HG02870 (cell line): ENCODE results near the gene MUC20.

Source experiments
- ATAC-seq: cut with Tn5 transposase; IDR thresholded peaks from one replicate; pipeline ENCODE4 v1.9.1; 2021; ENCODE audit warnings: mild to moderate bottlenecking, moderate library complexity; ENCODE audit not compliant: unreplicated experiment

MUC20 gene

DNA sequence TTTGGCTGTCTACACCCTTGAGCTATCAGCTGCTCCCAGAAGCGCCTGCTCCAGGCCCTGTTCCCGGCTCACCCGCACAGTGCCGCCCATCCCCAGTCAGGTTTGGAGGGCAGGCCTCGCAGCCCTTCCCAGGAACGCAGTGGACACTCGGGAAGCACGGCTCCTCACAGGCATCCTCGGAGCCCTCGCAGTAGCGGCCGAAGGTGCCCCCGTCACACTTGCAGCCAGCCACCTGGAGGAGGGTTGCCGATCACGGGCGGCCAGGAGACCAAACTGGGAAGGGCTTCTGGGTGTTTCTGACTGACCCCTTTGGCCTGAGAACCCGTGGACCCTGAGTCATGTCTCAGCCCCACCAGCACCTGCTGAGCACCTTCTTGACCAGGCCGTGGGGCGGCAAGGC is 33.4 kb downstream of the MUC20 start:
- ATAC-seq, result no peak

DNA sequence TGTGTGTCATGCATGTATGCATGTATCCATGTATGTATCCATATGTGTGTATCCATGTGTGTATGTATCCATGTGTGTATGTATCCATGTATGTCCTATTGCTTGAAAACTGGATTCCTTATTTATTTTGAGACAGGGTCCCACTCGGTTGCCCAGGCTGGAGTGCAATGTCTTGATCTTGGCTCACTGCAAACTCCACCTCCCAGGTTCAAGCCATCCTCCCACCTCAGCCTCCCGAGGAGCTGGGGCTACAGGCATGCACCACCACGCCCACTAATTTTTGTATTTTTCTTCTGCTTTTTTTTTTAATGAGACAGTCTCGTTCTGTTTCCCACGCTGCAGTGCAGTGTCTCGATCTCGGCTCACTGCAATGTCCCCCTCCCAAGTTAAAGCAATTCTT is 34.1 kb downstream of the MUC20 start:
- ATAC-seq, result no peak

DNA sequence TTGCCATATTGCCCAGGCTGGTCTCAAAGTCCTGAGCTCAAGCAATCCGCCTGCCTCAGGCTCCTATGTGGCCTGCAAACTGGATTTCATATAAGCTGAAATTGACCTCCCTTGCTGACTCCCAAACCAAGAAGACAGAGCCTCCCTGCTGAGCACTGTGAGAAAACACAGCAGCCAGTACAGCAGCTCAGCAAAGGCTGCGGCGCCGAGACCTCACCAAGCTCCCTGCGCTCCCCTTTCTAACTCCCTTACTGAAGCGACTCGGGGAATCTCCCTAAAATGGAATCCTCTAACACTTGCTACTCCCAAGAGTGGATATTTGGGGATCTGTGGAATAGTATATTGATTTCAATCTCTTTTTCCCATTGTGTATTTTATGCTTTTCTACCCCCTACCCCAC is 34.6 kb downstream of the MUC20 start:
- no peak for ATAC-seq

DNA sequence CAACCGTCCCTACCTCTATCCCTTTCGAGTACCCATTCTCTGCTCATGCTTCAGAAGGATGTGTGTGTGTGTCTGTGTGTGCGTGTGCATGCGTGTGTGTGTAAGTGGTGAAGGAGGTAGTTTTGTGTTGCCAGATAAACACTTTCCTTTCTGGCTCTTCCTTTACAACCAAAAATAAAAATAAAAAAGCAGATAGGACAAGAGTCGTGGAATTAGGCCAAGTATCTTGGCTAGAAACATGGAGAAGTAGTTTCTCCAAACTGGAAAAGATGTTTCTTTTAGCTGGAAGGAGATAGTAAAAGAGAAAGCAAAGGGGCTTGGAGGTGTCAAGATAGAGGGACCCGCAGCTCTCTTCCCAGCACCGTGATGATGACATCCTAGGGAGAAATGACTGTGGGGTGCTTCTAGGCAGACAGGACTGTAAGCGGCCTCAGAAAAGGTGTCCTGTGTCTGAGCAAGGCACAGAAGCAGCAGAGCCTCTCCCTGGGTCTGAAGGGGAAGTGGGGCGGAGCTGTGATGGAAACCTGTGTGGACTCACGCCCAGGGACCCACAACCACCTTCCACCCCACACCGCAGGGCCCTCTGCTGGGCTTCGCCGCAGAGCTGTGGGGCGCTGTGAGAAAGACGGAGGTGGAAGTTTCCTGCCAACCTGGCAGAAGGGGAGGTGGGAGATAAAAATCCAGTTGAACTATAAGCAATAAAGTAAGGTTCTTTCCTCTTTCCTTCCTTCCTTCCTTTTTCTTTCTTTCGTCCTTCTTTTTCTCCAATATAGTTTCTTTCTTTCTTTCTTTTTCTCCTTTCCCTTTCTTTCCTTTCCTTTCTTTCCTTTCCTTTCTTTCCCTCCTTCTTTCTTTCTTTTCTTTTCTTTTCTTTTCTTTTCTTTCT is 35.3 kb downstream of the MUC20 start:
- no peak for ATAC-seq

DNA sequence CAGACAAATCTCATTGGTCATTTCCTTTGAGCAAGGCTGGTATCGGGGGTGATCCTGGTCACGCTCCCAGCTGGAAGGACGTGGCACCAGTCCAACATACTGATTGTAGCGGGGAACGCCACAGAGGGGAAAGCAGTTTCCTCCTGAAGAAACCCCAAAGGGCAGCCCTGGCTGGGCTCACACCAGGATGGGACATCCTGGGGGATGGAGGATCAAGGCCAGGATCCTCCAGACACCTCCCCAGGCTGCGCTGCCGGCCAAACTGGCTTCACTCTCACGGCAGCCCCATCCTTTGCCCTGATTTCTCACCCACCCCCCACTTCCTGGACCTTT is 36.6 kb downstream of the MUC20 start:
- no peak for ATAC-seq

DNA sequence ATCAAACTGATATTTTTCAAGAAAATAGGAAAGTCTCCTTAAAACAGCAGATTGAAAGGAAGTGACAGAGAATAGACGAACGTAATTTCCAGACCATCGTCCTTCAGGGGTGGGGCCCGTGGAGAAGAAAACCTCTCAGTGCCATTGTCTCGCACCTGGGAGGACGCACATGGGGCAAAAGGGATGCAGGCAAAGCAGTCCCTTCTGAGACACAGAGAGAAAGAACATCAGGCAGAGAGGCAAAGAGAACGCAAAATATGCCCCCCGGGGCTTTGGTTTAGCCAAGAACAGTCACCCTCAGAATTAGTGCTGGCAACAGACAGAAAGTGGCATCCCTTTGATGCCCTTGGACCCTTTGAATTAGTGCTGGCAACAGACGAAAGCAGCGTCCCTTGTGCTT is 37.0 kb downstream of the MUC20 start:
- no peak for ATAC-seq

DNA sequence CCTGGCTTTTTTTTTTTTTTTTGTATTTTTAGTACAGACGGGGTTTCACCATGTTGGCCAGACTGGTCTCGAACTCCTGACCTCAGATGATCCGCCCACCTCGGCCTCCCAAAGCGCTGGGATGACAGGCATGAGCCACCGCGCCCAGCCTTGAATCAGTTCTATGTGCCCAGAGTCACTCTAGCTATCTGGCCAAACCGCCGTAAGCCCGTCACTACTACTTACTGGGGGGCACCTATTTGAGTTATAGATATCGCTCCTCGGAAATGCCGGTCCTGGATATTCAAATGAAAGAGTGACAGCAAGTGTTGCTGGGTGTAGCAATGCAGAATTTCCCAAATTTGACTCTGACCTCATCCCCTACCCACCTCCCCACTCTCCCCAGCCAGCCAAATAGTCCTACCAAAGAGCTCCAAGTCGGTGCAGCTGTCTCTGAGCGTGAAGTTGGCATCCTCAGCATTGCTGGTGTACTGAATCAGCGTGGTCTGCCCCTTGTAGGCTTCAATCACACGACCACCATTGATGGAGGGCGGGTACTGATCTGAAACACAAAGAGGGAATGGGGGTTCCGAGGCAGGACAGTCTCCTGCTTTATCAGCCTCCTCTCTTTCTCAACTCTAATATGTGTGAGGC is 38.1 kb downstream of the MUC20 start:
- ATAC-seq, result no peak

DNA sequence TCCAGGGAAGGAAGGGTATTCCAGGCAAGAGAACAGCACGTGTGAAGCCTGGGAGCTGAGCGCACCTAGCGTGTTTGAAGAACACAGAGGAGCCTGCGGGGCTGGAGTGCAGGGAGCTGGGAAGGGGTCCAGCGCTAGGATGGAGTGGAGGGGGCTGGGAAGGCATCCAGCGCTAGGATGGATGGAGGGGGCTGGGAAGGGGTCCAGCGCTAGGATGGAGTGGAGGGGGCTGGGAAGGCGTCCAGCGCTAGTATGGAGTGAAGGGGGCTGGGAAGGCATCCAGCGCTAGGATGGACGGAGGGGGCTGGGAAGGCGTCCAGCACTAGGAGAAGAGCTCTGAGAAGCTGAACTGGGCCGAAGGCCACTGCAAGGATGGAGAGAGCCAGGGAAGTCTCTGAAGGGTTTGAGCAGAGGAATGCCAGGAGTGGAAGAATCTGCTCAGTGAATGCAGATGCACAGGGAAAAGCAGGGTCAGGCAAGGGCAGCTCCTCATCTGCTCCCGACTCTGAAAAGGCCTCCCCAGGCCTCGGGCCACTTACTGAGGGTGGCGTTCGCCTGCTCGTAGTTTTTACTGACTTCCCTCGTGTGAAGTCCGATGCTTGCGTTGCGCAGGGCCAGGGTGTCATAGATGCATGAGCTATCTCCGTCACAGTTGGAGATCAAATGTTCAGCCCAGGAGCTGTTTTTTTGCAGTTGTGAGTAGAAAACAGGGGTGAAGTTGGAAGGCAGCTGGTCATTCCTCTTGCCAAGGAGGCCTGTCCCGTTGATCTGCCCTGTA is 39.8 kb downstream of the MUC20 start:
- no peak for ATAC-seq

DNA sequence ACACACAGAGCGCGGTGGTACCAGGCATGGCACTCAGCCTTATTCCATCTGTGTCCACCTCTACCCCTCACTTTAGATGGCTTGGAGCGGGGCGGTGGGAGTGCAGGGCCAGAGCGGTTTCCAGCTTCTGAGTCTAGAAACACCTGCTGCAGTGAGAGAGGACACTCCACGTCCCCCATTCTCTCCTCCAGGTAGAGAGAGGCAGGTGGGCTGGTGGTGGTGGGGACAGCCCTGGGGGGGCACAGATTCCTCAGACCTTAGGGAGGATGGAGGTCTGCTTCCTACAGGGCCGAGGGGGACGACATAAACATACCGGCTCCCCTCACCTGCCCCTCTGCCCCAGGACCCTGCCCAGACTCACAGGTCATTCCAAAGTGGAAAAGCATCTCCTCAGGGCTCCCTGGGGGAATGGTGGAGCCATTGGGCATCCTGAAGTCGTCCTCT is 40.4 kb downstream of the MUC20 start:
- ATAC-seq, result no peak

DNA sequence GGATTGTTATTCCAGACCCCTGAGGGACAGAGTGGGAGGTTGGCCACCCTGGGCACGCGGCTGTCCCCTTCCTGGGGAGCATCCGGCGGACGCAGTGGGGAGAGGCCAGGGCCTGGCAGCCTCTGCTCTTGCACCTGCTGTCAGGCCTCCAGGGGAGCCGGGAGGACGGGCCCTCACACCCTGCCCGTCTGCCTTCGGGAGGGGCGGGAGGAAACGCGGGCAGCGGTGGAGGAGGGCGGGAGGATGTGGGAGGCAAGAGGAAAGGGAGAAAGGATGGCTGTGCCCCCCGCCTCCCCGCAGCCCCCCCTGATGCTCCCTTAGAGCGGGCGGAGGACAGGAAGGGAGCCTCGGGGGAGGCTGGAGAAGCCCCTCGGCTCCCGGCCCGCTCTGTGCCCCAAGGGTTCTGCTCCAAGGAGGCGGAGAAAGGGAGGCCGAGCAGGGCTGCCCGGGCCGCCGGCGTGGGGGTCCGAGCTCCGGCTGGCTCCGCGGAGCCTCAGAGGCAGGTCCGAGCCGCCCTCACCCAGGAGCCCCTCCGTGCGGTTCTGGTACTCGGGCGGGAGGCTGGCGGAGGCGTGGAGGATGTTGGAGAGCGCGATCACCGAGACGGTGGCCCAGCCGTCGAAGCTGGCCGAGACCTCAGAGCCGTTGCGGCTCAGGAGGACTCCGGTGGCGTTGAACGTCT is 40.9 kb downstream of the MUC20 start:
- no peak for ATAC-seq

DNA sequence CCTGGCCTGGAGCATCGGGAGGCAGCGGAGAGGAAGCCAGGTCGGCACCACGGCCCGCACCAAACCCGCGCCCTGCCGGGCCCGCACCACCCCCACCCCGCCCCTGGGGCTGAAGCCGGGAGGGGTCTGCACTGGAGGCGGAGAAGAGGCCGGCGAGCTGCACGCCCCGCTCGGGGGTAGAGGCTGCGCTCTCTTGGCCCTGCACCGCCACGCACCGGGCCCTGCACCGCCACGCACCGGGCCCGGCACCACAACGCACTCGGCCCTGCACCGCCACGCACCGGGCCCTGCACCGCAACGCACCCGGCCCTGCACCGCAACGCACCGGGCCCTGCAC is 41.4 kb downstream of the MUC20 start:
- no peak for ATAC-seq

DNA sequence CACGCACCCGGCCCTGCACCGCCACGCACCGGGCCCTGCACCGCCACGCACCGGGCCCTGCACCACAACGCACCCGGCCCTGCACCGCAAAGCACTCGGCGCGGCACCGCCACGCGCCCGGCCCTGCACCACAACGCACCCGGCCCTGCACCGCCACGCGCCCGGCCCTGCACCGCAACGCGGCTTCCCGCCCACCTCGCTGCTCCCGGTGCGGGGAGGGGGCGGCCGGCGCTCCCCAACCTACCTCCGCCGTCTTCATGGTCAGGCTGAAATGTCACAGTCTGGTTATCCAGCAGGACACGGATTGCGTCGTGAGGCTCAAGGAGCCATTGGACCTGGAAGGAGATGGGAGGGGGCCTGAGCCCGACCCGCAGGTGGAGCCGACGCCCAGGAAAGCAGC is 41.8 kb downstream of the MUC20 start:
- no peak for ATAC-seq

DNA sequence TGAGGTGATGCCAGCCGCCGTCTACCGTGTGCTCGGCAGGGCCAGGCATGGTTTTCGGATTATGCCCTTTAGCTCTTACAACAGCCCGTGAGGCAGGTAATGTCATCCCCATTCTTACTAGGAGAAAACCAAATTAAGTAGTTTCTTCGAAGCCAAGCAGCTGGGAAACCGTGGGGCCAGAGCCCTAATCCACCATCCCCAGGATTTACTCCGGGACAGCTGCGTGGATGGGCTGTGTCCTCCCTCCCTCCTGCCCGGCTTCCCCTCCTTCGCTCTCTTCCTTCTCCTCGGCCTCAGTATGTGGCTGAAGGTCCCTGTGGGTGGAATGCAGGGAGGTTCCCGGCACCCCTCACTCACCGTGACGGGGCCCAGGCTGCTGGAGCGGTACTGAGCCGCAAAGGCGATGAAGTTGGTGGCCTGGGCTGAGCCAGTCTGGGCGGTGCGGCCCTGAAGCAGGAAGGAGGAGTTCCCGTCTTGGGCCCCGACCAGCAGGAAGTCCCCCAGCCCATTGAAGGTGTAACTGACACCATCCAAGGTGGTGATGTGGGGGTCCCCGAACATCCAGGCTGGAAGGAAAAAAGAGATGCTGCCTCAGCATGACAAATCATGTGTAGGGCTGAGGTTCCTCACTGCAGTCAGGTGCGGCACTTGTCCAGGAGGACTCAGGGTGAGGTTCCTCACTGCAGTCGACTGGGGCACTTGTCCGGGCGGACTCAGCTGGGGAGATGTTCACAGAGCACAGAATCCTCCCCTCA is 42.5 kb downstream of the MUC20 start:
- no peak for ATAC-seq

DNA sequence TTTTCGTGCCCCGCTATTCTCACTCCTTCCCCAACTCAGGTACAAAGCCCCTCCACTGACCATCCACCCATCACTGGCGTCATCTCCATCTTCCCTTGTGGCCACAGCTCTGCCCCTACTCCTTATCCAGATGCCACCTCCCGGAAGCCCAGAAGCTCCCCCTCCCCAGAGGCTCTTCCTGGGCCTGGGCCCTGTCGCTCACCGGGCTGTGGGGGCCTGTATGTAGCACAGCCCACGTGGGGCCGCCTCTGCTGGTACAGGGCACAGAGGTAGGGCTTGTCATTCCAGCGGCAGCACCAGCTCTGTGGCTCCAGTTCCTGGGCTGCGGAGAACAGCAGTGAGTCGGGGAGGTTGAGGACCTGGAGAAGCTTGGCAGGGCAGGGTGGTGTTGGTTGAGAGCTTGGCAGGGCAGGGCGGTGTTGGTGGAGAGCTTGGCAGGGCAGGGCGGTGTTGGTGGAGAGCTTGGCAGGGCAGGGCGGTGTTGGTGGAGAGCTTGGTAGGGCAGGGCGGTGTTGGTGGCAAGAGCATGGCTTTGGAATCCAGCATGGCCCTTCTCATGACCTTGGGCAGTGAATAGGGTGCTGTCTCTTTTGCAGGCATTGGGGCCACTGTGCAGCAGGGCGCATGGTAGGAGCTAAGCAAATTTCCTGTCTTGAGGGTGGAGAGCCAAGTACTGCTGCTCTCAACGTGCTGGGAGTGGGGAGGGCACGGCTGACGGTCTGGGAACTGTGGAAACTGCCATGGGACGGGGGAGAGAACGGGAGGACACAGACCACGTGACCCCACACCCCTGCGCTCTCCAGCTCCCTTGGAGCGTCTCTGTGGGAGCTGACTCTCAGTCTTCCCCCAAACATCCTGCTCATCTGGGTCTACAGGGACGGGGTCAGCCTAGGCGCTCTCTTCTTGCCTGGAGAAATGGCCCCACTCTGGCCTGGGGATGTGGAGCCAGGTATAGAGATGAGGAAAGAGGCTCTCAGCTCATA is 43.4 kb downstream of the MUC20 start:
- ATAC-seq, result no peak

DNA sequence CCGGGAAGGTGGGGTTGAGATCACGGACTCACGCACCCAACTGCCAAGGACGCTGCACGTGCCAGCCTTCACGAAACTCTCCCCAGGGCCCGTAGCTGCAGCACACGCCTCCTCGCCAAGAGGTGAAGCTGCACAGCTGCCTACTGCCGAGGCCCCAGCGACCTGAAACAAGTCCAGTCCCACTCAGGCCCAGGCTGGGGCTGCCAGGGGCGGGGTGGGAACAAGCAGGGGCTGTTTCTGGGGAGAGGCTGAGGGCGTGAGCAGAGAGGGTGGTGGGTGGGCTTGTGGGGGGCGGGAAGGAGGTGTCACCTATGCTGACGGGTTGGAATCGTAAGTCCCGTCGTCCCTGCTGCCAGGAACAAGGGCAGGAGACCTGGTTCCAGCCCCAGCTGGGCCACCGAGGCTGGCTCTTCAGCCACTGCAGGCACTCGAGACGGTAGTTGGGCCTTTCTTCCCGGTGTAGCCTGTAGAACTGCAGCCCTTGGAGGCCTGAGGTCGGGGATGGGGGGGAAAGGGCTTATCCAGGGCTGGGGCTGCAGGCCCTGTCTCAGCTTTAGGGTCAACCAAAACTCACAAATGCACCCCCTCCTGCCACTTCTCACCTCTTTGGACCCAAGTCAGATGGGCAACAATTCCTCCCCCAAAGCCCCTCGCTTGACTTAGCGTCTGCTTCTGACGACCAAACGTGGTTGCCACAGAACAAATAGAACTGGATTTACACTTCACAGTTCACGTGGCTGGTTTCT is 44.4 kb downstream of the MUC20 start:
- ATAC-seq, result no peak

DNA sequence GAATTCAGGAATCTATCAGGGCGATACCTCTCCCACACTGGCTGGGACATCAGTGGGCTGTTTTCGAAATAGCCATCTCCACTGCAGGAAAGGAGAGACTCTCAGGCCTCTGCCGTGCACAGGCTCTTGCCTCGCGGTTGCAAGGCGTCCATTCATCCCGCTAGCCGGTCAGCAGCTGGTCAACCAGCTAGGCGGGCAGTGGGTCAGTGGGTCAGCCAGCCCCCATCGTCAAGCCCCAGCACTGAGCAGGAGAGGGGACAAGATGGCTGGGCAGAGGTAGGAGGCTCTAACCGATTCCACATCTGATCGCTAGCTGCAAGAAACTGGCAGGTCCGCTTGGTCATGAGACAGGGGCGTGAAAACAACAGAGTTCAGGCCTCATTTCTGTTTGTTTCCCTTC is 45.9 kb downstream of the MUC20 start:
- ATAC-seq, result no peak

DNA sequence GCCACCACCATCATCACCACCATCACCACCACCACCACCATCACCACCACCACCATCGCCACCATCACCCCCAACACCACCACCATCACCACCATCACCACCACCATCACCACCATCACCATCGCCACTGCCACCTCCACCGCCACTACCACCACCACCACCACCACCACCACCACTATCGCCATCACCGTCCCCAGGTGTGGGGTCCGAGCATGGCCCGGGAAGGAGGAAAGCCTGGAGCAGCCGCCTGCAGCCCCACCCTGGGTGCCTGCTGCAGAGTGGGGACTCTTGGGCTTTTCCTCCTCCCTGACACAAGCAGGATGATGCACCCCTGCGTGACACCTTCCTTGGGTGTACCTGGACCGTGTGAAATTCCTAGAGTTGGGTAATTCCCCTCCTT is 47.0 kb downstream of the MUC20 start:
- no peak for ATAC-seq

DNA sequence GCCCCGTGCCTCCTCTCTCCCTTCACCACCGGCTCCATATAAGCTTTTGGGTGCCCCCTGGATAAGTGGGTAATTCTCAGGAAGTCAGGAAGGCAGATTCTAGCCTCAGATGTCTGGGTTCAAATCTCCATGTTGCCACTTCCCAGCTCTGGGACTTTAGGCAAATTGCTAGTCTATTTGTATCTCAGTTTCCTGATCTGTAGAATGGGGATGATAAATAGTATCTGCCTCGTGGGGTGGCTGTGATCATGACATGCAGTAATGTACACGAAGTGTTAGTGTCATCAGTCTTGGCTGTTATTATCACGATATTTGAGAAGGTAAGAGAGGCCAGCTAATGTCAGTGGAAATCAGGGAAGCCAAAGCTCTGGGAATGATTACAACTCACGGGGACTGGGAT is 47.6 kb downstream of the MUC20 start:
- ATAC-seq, result no peak

DNA sequence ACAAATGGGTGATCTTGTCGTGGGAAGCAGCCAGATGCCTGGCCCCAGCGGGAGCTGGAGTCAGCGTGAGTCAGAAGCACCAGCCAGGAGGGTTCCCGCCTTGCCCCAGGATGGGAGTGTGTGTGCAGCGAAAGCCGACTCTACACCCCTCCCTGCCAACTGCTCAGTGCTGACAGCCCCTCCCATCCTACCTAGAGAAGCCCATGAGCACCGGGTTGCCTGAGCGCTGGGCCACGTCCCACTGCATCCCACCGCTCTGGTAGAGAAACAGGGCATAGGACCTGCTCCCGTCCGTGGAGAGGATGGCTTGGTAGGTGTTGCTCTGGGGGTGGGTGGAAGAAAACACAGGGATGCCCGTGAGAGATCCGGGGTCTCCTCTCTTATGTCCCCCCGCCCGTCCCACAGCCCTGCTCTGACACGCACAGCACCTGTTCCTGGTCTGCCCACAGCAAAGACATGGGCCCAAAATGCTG is 48.1 kb downstream of the MUC20 start:
- no peak for ATAC-seq
